ENCODE data around the gene KRTAP5-11.
"Not testable (repeated sequence)": the region's sequence is repeated elsewhere in the genome, so short reads cannot be mapped to it uniquely, and the experiment has no call there.

Gene KRTAP5-11

GRCh38 chr11:71548120-71548519 lies 34.6 kb downstream of the KRTAP5-11 start, which contains the start of gene KRTAP5-9:
KRTAP5-9 (plus strand) TSS chr11:71548420; CDS start chr11:71548658, 238 bp downstream.
- CTCF ChIA-PET = interaction anchor here (1.0 kb wide), 1 partner anchor 32 kb away, joined by 3 read pairs; no protein-coding TSS in a partner anchor

DNA sequence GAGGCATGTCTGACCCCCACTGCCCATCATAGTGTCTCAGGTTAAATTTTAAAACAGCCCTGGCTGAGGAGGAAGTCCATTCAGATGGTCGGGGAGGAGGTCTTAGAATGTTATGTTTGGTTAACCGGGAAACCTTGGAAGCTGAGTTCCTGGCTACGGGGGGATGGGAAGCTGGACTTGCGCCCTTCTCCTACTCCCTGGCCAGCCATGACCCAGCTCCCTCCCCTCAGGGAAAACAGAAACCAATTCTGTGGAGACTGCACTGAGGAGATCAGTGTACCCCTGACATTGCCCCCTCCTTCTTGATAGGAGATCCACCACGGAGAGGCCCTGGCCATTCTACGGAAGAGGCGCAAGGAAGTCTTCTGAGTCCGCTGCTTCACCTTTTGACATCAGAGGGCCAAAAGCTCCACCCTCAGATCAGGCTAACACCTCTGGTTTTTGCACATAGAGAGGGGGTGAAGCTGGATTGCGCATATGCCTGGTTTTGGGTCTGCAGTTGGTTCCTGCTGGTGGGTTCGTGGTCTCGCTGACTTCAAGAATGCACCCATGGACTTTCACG lies 37.2 kb downstream of the KRTAP5-11 start:
- ChIA-PET POLR2A (no interaction called here), CTCF (no interaction called here)
- DNase-seq (ENCODE audit: low read depth, low spot score) = no peak
- no peak overlapping the region for H3K4me3 ChIP-seq (ENCODE audit: low read depth, low read length)
- no peak for TF ChIP-seq CTCF (IDR thresholded peaks at IDR 0.05; ENCODE audit: insufficient read depth, low read length, missing control alignments)

More at GRCh38 chr11:71548120-71548519, 34.6 kb downstream of the KRTAP5-11 start, which contains the start of gene KRTAP5-9:
- no peak within 1 kb of the TSS for H3K4me3 ChIP-seq (ENCODE audit: low read depth, low read length)
- POLR2A ChIA-PET = no interaction called here
- no peak for DNase-seq (ENCODE audit: low read depth, low spot score)
- TF ChIP-seq CTCF (IDR thresholded peaks at IDR 0.05; ENCODE audit: insufficient read depth, low read length, missing control alignments) = no peak

DNA sequence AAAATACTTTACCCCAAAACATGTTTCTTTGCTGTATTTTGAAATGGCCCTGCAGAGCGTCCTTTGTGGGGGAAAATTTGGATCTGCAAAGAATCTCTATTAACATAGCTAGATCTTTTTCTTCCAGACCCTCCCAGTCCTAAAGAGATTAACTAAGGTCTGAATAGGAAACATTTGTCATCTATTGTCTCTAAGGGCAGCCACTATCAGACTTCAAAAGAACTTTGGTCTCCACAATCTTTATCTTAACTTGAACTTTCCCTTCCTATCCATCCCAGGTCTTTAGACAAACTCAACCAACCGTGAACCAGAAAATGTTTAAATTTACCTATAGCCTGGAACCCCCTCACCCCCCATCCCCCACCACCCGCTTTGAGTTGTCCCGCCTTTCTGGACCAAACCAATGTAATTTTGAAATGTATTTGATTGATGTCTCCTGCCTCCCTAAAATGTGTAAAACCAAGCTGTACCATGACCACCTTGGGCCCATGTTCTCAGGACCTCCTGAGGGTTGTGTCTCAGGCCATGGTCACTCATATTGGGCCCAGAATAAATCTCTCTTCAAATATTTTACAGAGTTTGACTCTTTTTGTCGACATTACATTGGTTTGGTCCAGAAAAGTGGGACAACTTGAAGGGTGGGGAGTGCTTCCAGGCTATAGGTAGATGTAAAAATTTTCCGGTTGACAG lies 38.0 kb downstream of the KRTAP5-11 start:
- ChIA-PET POLR2A (no interaction called here), CTCF (no interaction called here)
- TF ChIP-seq CTCF (IDR thresholded peaks at IDR 0.05; ENCODE audit: insufficient read depth, low read length, missing control alignments) = no peak
- no peak for DNase-seq (ENCODE audit: low read depth, low spot score)
- H3K4me3 ChIP-seq (ENCODE audit: low read depth, low read length) = no peak overlapping the region

- TF ChIP-seq CTCF (IDR thresholded peaks at IDR 0.05; ENCODE audit: insufficient read depth, low read length, missing control alignments) = no peak
- CTCF ChIA-PET = no interaction called here
- DNase-seq (ENCODE audit: low read depth, low spot score) = no peak
- POLR2A ChIA-PET = no interaction called here
- H3K4me3 ChIP-seq (ENCODE audit: low read depth, low read length) = no peak overlapping the region
These were observed 38.8 kb downstream of the KRTAP5-11 start for GRCh38 chr11:71543866-71544265.

DNA sequence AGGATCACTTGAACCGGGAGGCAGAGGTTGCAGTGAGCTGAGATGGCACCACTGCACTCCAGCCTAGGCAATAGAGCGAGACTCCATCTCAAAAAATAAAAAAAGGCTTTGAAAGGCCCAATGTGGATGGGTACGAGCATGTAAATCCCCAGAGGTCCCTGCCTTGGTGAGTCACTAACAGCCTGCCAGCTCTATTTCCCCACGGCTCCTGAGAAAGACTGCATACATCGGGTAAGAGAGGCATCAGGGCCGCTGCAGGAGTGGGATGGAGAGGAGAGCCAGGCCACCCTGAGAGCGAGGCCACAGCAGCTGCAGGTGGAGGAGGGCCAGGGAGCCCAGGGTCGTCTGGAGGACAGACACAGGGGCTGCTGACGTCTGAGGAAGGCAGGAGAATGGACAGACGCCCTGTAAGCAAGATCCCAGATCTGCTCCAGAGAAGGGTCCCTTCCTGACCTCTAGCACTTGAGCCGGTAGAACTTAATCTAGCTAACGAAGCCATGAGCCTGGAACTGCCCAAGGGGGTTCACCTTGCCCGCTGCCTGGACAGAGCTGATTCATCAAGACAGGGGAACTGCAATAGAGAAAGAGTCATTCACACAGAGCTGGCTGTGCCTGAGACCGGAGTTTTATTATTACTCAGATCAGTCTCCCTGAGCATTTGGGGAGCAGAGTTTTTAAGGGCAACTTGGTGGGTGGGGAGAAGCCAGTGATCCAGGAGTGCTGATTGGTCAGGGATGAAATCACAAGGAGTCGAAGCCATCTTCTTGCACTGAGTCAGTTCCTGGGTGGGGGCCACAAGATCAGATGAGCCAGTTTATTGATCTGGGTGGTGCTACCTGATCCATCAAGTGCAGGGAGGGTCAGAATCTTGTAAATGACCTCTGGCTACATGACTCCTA lies 39.5 kb downstream of the KRTAP5-11 start:
- no peak overlapping the region for H3K4me3 ChIP-seq (ENCODE audit: low read depth, low read length)
- ChIA-PET POLR2A (interaction anchor here (0.6 kb wide), 1 partner anchor 53 kb away, joined by 3 read pairs; no protein-coding TSS in a partner anchor), CTCF (interaction anchor here (1.1 kb wide), 1 partner anchor 20 kb away, joined by 3 read pairs; no protein-coding TSS in a partner anchor)
- DNase-seq (ENCODE audit: low read depth, low spot score) = no peak
- no peak for TF ChIP-seq CTCF (IDR thresholded peaks at IDR 0.05; ENCODE audit: insufficient read depth, low read length, missing control alignments)

GRCh38 chr11:71542382-71542781 lies 40.3 kb downstream of the KRTAP5-11 start:
- POLR2A ChIA-PET = no interaction called here
- no peak overlapping the region for H3K4me3 ChIP-seq (ENCODE audit: low read depth, low read length)
- CTCF ChIA-PET = interaction anchor here (1.1 kb wide), 1 partner anchor 21 kb away, joined by 3 read pairs; no protein-coding TSS in a partner anchor
- DNase-seq (ENCODE audit: low read depth, low spot score) = no peak
- TF ChIP-seq CTCF (IDR thresholded peaks at IDR 0.05; ENCODE audit: insufficient read depth, low read length, missing control alignments) = no peak

GRCh38 chr11:71540521-71541304 lies 42.0 kb downstream of the KRTAP5-11 start:
- POLR2A ChIA-PET; DNase-seq (ENCODE audit: low read depth, low spot score); H3K4me3 ChIP-seq (ENCODE audit: low read depth, low read length); CTCF ChIA-PET: not testable (repeated sequence)

GRCh38 chr11:71539971-71540370 lies 42.7 kb downstream of the KRTAP5-11 start:
- H3K4me3 ChIP-seq (ENCODE audit: low read depth, low read length); CTCF ChIA-PET; DNase-seq (ENCODE audit: low read depth, low spot score); POLR2A ChIA-PET: not testable (repeated sequence)

Data from AG04449 (cell line).